ENCODE data around the gene ARPP21. TPM values are rescaled to one million over a fixed set of nuclear protein-coding genes. Genes with fewer than 3 reads are reported as not detected.

Gene ARPP21
- total RNA-seq, 4 donors from 2014 or later, result not detected

- no peak for TF ChIP-seq CTCF (IDR thresholded peaks at IDR 0.05; ENCODE audit: low read depth)
Observed at GRCh38 chr3:35733864-35734263, 94.5 kb downstream of the ARPP21 start.

GRCh38 chr3:35737080-35737479 is 97.8 kb downstream of the ARPP21 start:
- TF ChIP-seq CTCF (IDR thresholded peaks at IDR 0.05; ENCODE audit: low read depth), result no peak

- no peak for TF ChIP-seq CTCF (IDR thresholded peaks at IDR 0.05; ENCODE audit: low read depth)
Observed at GRCh38 chr3:35737527-35737926, 98.2 kb downstream of the ARPP21 start.

GRCh38 chr3:35737934-35738706 is 98.8 kb downstream of the ARPP21 start:
- TF ChIP-seq CTCF (IDR thresholded peaks at IDR 0.05; ENCODE audit: low read depth), result no peak

GRCh38 chr3:35739181-35739809 is 100.0 kb downstream of the ARPP21 start:
- no peak for TF ChIP-seq CTCF (IDR thresholded peaks at IDR 0.05; ENCODE audit: low read depth)

- TF ChIP-seq CTCF (IDR thresholded peaks at IDR 0.05; ENCODE audit: low read depth), result no peak
Observed at GRCh38 chr3:35739964-35740527, 100.7 kb downstream of the ARPP21 start.

- TF ChIP-seq CTCF (IDR thresholded peaks at IDR 0.05; ENCODE audit: low read depth), result no peak
Observed at GRCh38 chr3:35743218-35743617, 103.9 kb downstream of the ARPP21 start.
